Measurements from ENCODE around the gene CPSF4L. TPM values are rescaled to one million over a fixed set of nuclear protein-coding genes. Genes with fewer than 3 reads are reported as not detected.

CPSF4L gene
- total RNA-seq, 2 experiments from 2014 or later = not detected

- Mint-ChIP-seq H3K4me1 (no peaks in the 10 kb centered on the region), H3K27me3 (peaks cover 8% of the 10 kb centered on the region), H3K4me3 (no peak overlapping the region), H3K27ac (no peak overlapping the region), H3K36me3 (ENCODE audit: low read depth) (no peaks in the 10 kb centered on the region), H3K9me3 (ENCODE audit: low read depth) (no peaks in the 10 kb centered on the region)
- DNase-seq = no peak
- ATAC-seq = no peak
- ChIA-PET CTCF (interaction anchor here (0.8 to 1.9 kb wide), 3 partner anchors 9 to 69 kb away, joined by 4 to 6 read pairs (median 6); no protein-coding TSS in a partner anchor), POLR2A (interaction anchor here (0.6 kb wide), 1 partner anchor 69 kb away, joined by 4 read pairs; no protein-coding TSS in a partner anchor)
- intact Hi-C loops (cut with DNase I, micrococcal nuclease) = no loop called here
These were observed 39.7 kb upstream of the CPSF4L start for GRCh38 chr17:73301369-73301768.

DNA sequence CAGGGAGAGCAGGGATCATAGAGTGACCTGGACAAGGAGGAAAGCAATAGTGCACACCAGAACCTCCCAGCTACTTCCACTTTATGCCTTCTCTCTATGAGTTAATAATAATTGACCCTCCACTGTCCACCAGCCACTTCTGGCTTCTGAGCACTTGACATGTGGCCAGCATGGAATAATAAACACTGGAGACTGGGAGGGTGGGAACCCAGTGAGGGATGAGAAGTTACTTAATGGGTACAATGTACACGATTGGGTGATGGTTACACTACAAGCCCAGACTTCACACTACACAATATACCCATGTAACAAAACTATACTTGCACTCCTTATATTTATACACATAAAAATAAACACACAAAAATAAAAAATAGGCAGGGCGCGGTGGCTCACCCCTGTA is 38.7 kb upstream of the CPSF4L start:
- Mint-ChIP-seq H3K27me3 (peaks cover 8% of the 10 kb centered on the region), H3K27ac (no peak overlapping the region), H3K4me1 (no peaks in the 10 kb centered on the region), H3K4me3 (no peak overlapping the region), H3K9me3 (ENCODE audit: low read depth) (no peaks in the 10 kb centered on the region), H3K36me3 (ENCODE audit: low read depth) (no peaks in the 10 kb centered on the region)
- CTCF ChIA-PET = interaction anchor here (0.8 to 1.9 kb wide), 2 partner anchors 18 to 69 kb away, joined by 5 to 6 read pairs; no protein-coding TSS in a partner anchor
- DNase-seq (no peak), ATAC-seq (no peak)
- POLR2A ChIA-PET = no interaction called here
- intact Hi-C loops (cut with DNase I, micrococcal nuclease) = no loop called here

DNA sequence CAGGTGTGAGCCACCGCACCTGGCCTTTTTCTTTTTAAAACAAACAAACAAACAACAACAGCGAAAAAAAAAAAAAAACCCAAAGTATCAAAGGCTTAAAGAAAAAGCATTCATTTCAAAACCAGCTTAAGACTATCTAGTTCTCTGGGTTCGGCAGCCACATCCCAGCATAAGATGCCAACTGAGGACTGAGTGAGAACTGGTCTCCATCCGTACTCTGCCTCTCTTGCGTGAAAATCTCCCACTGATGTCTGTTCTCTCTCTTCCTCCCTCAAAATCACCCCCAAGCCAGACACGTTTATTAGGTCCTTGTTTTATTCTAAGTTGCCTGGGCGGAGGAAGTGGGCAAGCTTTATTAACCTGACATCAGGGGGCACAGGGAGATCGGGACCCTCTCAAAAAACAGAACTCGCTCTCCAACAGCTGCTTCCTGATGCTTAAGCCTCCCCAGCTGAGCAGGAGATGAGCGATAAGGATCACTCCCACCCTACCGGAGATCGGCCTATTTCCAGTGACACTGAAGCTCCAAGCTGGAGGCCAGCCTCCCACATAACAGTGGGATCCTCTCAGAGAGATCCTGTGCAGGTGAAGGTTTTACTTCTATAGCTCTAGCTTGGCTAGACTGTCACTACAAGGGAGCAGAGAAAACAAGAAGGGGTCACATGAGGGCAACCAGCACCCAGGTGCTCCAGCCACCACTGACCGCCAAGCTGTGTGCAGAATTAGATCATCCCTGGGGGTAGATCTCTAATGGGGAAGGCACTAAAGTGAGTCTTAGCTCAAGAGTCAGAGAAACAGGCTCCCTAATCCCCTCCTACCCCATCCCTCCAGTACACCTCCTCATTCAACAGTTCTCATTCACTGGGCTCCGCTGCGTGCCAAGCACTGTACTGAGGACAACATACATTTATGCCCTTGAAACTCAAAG is 36.5 kb upstream of the CPSF4L start:
- no peaks in the 10 kb centered on the region for H3K27me3 Mint-ChIP-seq
- H3K9me3 Mint-ChIP-seq (ENCODE audit: low read depth) = no peaks in the 10 kb centered on the region
- CTCF ChIA-PET = interaction anchor here (1.9 kb wide), 1 partner anchor 72 kb away, joined by 5 read pairs; no protein-coding TSS in a partner anchor
- intact Hi-C loops (cut with DNase I, micrococcal nuclease) = no loop called here
- no peak for DNase-seq
- no peak for ATAC-seq
- no peak overlapping the region for H3K4me3 Mint-ChIP-seq
- no peak overlapping the region for H3K27ac Mint-ChIP-seq
- no peaks in the 10 kb centered on the region for H3K4me1 Mint-ChIP-seq
- H3K36me3 Mint-ChIP-seq (ENCODE audit: low read depth) = no peaks in the 10 kb centered on the region
- POLR2A ChIA-PET = no interaction called here

DNA sequence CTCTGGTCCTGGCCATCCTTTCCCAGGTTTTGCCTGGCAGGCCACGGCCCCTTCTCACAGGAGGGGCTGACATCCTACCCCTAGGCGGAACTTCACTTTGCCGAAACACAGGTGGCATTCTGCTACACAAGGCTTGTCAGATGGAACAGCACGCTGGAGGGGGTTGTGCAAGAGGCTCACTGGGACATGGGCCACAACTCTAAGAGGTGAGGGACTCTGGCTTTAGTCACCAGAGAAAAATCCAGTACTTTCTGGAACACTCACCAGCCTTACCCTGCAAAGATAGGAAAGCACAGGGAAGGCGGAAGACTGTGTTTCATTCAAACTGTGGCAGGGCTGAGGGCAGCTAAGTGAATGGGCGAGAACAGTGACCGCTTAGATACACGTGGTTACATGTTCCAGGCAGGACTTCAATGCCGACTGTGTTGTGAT is 31.8 kb upstream of the CPSF4L start:
- Mint-ChIP-seq H3K9me3 (ENCODE audit: low read depth) (no peaks in the 10 kb centered on the region), H3K27ac (no peak overlapping the region), H3K4me1 (peaks cover 12% of the 10 kb centered on the region), H3K4me3 (no peak overlapping the region), H3K27me3 (no peaks in the 10 kb centered on the region), H3K36me3 (ENCODE audit: low read depth) (no peaks in the 10 kb centered on the region)
- POLR2A ChIA-PET = interaction anchor here (0.7 kb wide), 1 partner anchor 296 kb away, joined by 5 read pairs; no protein-coding TSS in a partner anchor
- intact Hi-C loops (cut with DNase I, micrococcal nuclease) = no loop called here
- CTCF ChIA-PET = no interaction called here
- ATAC-seq (no peak), DNase-seq (no peak)

GRCh38 chr17:73293031-73293430 is 31.4 kb upstream of the CPSF4L start:
- H3K27ac Mint-ChIP-seq = no peak overlapping the region
- ATAC-seq (no peak), DNase-seq (no peak)
- intact Hi-C loops (cut with DNase I, micrococcal nuclease) = no loop called here
- peaks cover 12% of the 10 kb centered on the region for H3K4me1 Mint-ChIP-seq
- no peaks in the 10 kb centered on the region for H3K27me3 Mint-ChIP-seq
- no peak overlapping the region for H3K4me3 Mint-ChIP-seq
- no peaks in the 10 kb centered on the region for H3K9me3 Mint-ChIP-seq (ENCODE audit: low read depth)
- POLR2A ChIA-PET = interaction anchor here (0.7 kb wide), 1 partner anchor 296 kb away, joined by 5 read pairs; no protein-coding TSS in a partner anchor
- CTCF ChIA-PET = interaction anchor here (0.6 kb wide), 1 partner anchor 16 kb away, joined by 3 read pairs; no protein-coding TSS in a partner anchor
- H3K36me3 Mint-ChIP-seq (ENCODE audit: low read depth) = no peaks in the 10 kb centered on the region

DNA sequence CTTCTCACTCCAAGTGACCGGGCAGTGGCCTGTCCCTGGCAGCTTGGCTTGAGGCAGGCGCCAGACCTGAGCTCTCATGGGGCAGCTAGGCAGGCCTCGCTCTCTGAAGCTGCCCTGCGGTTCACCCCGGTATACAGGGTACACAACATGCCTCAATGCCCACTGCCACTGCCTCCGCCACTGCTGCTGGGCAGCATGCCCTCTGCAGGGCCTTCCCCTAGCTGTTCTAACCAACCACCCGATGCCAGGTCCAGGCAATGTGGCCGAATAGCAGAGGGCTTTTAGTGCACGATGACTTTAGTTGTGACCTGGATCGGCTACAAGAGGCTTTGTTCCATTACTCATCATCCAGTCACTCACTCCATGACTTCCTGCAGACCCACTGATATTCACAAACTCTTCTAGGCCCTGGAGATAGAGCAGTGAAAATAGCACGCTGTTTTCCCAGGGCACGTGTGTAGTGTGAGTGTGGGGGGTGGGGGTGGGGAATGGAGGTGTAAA is 30.4 kb upstream of the CPSF4L start:
- no peaks in the 10 kb centered on the region for H3K9me3 Mint-ChIP-seq (ENCODE audit: low read depth)
- H3K4me1 Mint-ChIP-seq = peaks cover 12% of the 10 kb centered on the region
- H3K27me3 Mint-ChIP-seq = no peaks in the 10 kb centered on the region
- H3K4me3 Mint-ChIP-seq = no peak overlapping the region
- H3K27ac Mint-ChIP-seq = no peak overlapping the region
- ChIA-PET CTCF (no interaction called here), POLR2A (no interaction called here)
- no peak for ATAC-seq
- intact Hi-C loops (cut with DNase I, micrococcal nuclease) = no loop called here
- H3K36me3 Mint-ChIP-seq (ENCODE audit: low read depth) = no peaks in the 10 kb centered on the region
- DNase-seq = no peak

- intact Hi-C loops (cut with DNase I, micrococcal nuclease) = no loop called here
These were observed 29.7 kb upstream of the CPSF4L start for GRCh38 chr17:73291260-73291801.

DNA sequence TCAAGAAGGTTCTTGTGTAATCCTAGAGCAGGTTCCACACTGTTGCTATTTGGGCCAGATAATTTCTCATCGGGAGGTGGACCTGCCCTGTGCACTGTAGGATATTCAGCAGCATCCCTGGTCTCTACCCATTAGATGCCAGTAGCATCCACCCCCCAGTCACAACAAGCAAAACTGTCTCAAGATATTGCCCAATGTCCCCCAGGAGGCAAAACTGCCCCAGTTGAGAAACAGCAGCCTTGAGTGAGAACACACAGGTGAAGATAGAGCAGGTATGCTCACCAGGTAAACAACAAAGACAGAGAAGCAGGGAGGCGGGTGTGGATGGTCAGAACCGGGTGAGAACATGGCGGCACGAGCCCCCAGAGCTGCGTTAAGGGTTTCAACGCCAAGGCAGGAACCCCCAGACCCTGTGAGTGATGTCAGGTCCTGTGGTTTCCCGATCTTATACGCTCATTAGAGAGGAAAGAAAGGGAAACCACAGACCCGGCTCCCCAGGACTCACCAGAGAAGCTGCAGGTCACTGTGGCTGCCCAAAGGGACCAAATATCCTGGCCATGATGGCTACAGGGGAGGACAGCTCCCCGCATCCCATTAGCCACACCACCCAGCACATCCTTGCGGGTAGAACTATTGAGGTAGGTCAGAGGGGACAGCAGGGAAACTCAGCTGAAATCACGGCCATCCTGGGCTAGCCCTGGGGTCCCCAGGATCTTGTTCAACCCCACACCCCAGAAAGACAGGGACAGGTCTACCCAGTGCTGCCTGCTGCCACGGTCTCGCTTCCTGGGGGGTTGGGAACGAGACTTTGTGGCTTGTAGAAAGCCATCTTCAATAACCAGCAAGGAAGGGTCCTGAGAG is 28.9 kb upstream of the CPSF4L start:
- POLR2A ChIA-PET = no interaction called here
- ATAC-seq (no peak), DNase-seq (no peak)
- Mint-ChIP-seq H3K9me3 (ENCODE audit: low read depth) (no peaks in the 10 kb centered on the region), H3K4me1 (peaks cover 12% of the 10 kb centered on the region), H3K27ac (no peak overlapping the region), H3K27me3 (no peaks in the 10 kb centered on the region), H3K4me3 (no peak overlapping the region), H3K36me3 (ENCODE audit: low read depth) (no peaks in the 10 kb centered on the region)
- intact Hi-C loops (cut with DNase I, micrococcal nuclease) = no loop called here
- CTCF ChIA-PET = interaction anchor here (1.4 kb wide), 1 partner anchor 79 kb away, joined by 4 read pairs; no protein-coding TSS in a partner anchor

More at GRCh38 chr17:73291260-73291801, 29.7 kb upstream of the CPSF4L start:
- Mint-ChIP-seq H3K27me3 (no peaks in the 10 kb centered on the region), H3K27ac (no peak overlapping the region), H3K4me3 (no peak overlapping the region), H3K4me1 (peaks cover 12% of the 10 kb centered on the region), H3K9me3 (ENCODE audit: low read depth) (no peaks in the 10 kb centered on the region), H3K36me3 (ENCODE audit: low read depth) (no peaks in the 10 kb centered on the region)
- DNase-seq = no peak
- POLR2A ChIA-PET = no interaction called here
- CTCF ChIA-PET = interaction anchor here (1.4 kb wide), 1 partner anchor 78 kb away, joined by 4 read pairs; no protein-coding TSS in a partner anchor
- ATAC-seq = no peak

GRCh38 chr17:73289549-73290254 is 28.0 kb upstream of the CPSF4L start:
- DNase-seq = no peak
- H3K36me3 Mint-ChIP-seq (ENCODE audit: low read depth) = no peaks in the 10 kb centered on the region
- intact Hi-C loops (cut with DNase I, micrococcal nuclease) = no loop called here
- H3K27ac Mint-ChIP-seq = no peak overlapping the region
- no peaks in the 10 kb centered on the region for H3K27me3 Mint-ChIP-seq
- H3K4me3 Mint-ChIP-seq = no peak overlapping the region
- ChIA-PET POLR2A (no interaction called here), CTCF (interaction anchor here (1.4 kb wide), 1 partner anchor 80 kb away, joined by 4 read pairs; no protein-coding TSS in a partner anchor)
- peaks cover 12% of the 10 kb centered on the region for H3K4me1 Mint-ChIP-seq
- ATAC-seq = no peak
- H3K9me3 Mint-ChIP-seq (ENCODE audit: low read depth) = no peaks in the 10 kb centered on the region

DNA sequence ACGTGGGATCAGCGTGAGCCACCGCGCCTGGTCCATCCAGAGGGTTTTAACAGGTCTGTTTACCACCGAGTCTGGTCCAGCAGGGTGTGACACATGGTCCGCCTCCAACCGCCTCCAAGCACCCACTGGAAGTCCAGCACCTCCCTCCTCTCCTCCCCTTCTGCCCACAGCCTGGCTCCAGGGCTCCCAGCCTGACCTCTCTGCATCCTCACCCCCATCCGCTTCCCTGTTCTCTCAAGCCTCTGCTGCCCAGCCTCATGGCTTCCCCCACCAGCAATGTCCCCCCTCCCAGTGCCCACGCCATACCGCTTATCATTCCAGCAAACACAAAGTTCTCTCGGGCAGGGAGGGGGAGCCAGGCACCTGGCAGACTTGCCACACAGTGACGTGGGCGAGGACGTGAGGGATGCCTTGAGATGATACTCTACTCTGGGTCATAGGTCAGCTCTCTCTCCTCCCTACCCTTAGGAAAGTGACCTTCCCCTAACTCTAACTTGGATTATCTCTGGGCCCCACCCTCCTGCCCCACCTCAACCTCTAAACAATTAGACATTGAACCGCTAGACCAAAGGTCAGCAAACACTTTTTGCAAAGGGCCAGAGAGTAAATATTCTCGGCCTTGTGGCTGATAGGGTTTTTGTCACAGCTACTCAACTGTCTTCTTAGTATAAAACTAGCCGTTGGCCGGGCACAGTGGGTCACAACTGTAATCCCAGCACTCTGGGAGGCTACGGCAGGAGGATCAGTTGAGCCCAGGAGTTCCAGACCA is 27.0 kb upstream of the CPSF4L start:
- Mint-ChIP-seq H3K4me3 (no peak overlapping the region), H3K36me3 (ENCODE audit: low read depth) (no peaks in the 10 kb centered on the region), H3K27me3 (no peaks in the 10 kb centered on the region), H3K4me1 (peaks cover 12% of the 10 kb centered on the region), H3K27ac (no peak overlapping the region), H3K9me3 (ENCODE audit: low read depth) (no peaks in the 10 kb centered on the region)
- intact Hi-C loops (cut with DNase I, micrococcal nuclease) = no loop called here
- ATAC-seq (no peak), DNase-seq (no peak)
- ChIA-PET POLR2A (no interaction called here), CTCF (interaction anchor here (0.7 kb wide), 1 partner anchor 99 kb away, joined by 3 read pairs; no protein-coding TSS in a partner anchor)

Data from activated CD4-positive, alpha-beta T cell treated with anti-CD3 and anti-CD28 coated beads for 36 hours (primary cell).